T-helper 2 cell treated with Interferon-gamma antibody and Interleukin-4, amounts not matched to agents 100 ng/mL and 5 ng/mL, for 36 hours (primary cell): ENCODE data around the gene GPC6. TPM values are rescaled to one million over a fixed set of nuclear protein-coding genes. Genes with fewer than 3 reads are reported as not detected.

Experiments
- intact Hi-C: fragments of 100-400 bp; cut with micrococcal nuclease; formaldehyde crosslinking; loops from one replicate; pipeline ENCODE4 v1.15.1; 2023
- total RNA-seq: library from RNA; stranded (reverse); gene quantifications from 2 replicates; pipeline ENCODE4 v1.2.3, GENCODE V29; 2022

The GPC6 gene
- total RNA-seq, 1 donor from 2014 or later: not detected

DNA sequence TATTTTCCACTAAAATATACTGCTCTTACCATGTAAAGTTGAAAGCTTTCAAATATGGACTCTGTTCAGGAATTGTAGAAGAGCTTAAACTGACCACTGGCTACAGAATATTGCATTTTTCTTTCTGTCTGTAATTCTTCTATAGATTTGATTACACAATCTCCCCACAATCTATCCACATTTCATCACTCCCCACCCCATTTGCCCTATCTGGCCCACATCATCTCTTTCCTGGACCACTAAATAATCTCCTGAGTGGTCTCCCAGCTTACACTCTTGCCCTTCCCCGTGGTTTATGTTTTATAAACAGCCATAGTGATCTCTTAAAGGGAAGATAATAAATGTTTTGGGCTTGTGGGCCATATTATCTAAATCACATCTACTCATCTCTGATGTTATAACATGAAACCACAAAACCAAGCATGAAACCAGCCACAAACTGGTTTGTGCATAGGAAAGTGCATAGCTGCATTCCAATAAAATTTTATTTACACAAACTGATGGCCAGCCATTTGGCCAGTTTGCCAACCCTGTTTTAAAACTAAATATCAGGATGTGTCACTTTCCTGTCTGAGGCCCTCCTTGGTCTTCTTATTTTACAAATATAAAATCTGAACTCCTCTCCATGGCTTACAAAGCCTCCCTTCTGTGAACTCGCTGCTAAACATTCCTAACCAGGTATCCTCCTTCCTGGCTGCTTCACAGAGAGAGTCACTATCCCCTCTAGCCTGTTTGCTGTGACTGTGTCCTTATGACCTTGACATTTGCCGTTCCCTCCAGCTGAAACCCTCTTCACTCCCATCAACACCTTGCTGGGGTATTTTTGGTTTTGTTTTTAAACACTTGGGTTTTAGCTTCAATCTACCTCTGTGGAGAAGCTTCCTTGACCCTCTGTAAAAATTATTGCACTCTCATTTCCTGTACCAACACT is 500.9 kb downstream of the GPC6 start:
- intact Hi-C loops: no loop called here

DNA sequence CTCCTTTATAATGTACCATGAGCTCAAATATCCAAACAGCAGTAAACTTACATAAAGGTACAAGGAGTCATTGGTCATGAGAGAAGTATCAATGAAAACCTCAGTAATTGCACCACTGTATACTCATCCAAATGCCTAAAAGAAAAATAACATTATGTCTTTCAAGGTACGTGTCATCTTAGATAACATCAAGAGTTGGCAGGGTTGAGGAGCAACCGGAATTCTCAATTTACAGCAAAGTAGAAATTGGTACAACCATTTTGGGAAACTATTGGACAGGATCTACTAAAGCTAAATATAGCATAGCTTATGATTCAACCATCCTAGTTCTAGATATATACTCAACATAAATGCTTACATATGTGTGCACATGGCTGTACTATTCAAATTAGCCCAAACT is 502.8 kb downstream of the GPC6 start:
- intact Hi-C loops: no loop called here

DNA sequence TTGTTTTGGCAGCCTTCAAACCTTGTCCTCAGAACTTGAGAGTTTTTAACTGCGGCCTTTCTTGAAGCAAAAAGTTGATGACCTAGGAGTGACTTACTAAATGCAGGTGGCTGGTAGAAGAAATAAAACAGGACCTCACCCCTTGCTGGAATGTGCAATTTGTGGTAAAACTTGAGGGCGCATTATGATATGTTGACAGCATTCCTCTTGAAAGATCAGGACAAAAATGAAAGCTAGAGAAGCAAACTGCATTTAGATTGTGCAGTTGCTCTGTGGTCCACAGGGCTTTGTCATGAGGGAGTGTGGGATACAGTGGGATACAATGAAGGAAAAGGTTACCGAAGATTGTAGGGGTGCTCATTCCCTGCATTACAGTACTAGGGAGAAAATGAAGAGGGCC is 504.2 kb downstream of the GPC6 start:
- intact Hi-C loops: no loop called here

DNA sequence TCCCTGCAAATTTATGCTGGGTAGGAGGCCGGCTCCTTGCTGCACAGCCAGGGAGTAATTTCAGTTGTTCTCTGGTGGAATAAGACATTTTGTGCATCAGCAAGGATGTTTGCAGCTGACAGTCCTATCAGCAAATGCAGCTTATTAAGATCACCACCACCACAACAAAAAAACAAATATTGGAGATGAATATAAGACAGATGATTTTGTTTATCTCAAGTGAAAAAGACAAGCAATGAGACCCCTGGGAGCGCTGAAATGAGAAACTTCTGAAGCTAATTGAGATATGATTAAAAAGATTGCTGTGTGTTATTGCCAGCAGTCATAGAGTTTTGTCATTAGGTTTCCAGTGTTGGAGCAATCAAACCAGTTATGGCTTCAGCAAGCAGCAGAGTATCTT is 505.6 kb downstream of the GPC6 start:
- intact Hi-C loops: no loop called here

DNA sequence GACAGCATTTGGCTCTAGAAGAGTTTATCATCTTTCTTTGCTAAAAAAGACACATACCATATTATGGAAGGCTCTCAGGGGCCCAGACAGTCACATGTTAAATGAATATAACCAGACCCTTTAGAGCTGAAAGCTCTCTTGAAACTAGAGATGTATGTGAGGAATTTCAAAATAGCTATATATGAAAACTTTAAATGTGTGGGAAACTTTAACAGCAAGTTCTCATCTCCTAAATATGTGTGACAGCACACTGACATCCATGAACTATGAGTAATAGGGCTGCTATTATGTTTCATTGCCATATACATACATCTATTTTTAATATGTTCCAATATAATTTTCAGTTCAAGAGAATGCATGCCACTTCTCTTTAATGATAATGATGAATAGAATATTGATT is 509.5 kb downstream of the GPC6 start:
- intact Hi-C loops: no loop called here

GRCh38 chr13:93736909-93737308 is 510.3 kb downstream of the GPC6 start:
- intact Hi-C loops: no loop called here

GRCh38 chr13:93740334-93740733 is 513.7 kb downstream of the GPC6 start:
- intact Hi-C loops: no loop called here

- intact Hi-C loops: no loop called here
These were observed 517.4 kb downstream of the GPC6 start for GRCh38 chr13:93744033-93744432.

- intact Hi-C loops: no loop called here
These were observed 518.3 kb downstream of the GPC6 start for GRCh38 chr13:93744886-93745285.

DNA sequence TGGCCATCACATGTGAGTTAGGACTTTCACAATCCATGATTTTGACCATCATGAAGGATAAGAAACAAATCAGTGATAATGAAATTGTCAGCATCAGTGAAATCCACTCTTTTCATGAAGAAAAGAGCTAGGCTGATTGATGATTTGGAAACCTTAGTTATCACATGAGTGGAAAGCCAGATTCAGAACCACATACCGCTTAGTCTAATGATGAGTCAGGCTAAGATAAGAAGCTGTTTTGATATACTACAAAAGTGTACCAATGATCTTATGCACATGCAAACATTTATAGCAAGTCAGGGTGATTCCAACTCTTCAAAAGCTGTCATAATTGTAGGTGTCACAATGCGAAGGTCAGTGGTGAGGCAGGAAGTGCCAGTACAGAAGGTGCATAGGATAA is 519.3 kb downstream of the GPC6 start:
- intact Hi-C loops: no loop called here

DNA sequence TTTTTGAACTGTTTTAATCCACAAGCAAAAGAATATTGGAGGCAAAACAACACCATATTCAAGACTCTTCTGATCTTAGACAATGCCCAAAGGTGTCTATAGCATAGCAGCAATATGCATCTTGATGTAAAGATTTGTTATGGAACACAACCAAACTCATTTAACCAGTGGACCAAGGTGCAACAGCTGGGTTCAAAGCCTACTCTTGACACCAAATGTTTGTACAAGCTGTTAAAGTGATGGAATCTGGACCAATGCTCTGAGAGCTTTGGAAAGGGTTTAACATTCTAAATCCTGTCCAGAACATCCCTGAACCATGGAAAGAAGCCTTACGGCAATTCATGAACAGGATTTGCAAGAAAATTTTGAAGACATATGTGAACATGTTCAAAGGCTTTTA is 520.0 kb downstream of the GPC6 start:
- intact Hi-C loops: no loop called here

- intact Hi-C loops: no loop called here
These were observed 524.1 kb downstream of the GPC6 start for GRCh38 chr13:93750676-93751075.

DNA sequence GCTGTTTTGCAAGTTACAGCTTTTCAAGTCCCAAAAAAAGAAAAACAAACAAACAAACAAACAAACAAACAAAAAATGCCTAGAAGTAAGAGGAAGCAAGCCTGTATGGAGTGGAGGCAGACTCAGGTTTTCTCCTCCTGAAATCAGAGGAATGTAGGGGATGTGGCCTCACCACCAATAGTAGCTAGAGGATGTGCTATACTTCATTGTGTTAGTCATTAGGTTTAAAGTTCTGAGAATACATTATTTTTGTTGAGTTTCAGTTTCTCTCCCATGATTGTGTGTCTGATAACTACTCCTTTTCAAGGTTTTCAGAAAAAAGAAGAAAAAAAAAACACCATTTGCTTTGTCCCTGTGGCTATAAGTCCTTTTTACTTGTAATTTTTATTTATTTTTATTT is 524.5 kb downstream of the GPC6 start:
- intact Hi-C loops: no loop called here

GRCh38 chr13:93752541-93752940 is 525.9 kb downstream of the GPC6 start:
- intact Hi-C loops: no loop called here

DNA sequence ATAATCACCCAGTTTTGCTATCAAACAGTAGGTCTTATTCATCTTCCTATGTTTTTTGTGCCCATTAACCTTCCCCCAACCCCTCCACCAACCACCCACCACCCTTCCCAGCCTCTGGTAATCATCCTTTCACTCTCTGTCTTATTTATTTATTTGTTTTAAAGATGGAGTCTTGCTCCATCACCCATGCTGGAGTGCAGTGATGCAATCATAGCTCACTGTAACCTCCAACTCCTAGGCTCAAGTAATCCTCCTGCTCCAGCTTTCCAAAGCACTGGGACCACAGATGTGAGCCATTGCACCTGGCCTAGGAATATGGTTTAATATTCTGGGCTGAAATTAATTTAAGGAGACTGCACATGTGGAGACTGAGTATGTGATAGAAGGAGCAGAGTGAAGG is 527.0 kb downstream of the GPC6 start:
- intact Hi-C loops: no loop called here

GRCh38 chr13:93755341-93755740 is 528.7 kb downstream of the GPC6 start:
- intact Hi-C loops: no loop called here

- intact Hi-C loops: no loop called here
These were observed 532.0 kb downstream of the GPC6 start for GRCh38 chr13:93758575-93758974.

DNA sequence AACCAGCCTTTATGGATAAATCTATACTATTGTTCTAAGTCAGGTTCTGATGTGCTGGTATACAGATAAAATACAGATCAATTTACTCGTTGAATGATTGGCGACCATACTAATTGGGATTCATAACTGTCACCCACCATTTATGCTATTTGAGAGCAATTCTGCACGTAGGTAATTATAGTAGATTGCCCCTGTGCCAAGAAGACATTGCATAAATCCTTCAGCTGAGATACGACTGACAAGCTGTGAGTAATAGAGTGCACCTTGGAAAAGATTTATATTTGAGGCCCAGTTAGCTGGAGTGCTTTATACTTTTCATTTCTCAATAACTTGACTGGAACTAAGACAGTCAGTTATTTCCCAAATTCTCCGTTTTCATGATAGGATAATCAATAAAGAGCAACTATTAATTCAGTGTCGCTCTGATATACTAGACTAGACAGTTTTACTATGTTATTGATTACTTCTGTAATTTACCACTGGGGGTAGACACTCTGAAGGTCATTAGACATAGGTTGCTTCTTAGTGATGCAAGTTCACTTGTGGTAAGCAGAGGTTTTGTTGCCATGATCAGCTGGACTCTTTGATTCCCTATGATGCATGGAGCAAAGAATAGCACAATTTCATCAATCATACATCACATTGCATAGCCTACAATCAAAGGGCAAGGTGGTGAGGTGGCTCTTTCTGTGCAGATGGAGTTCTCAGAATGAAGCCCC is 536.3 kb downstream of the GPC6 start:
- intact Hi-C loops: no loop called here

DNA sequence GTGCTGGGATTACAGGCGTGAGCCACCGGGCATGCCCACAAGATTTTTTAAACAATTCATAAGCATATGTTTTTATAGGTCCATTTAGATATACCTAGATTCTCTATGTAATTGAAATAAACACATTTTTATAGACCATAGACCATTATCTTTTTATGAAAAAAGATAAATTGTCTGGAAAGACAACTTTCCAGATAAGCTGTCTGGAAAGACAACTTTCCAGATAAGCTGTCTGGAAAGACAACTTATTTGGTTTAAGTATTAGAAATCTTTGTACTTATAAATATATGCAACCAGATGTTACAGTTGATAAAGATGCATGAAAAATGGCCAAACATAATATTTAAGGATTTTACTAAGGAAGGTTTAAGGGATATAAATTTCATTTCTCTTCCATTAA is 538.5 kb downstream of the GPC6 start:
- intact Hi-C loops: no loop called here

DNA sequence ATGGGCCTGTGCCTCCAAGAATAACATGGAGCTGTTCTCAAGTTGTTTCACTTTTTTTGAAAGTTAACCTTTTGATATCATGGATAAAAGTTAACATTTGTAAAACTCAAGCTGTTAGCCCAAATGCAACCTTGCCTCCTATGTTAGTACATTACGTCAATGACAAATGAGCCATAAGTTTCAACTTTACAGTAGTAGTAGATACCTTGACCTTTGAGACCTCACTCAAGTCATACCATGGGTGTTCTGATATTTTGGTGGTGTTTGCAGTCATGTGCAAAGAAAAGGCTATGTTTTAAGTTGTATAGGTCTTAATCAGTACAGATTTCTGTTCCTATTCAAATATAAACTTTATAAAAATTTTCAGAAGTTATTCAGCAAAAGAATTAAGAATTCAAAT is 539.2 kb downstream of the GPC6 start:
- intact Hi-C loops: no loop called here

GRCh38 chr13:93766719-93767118 is 540.1 kb downstream of the GPC6 start:
- intact Hi-C loops: no loop called here

DNA sequence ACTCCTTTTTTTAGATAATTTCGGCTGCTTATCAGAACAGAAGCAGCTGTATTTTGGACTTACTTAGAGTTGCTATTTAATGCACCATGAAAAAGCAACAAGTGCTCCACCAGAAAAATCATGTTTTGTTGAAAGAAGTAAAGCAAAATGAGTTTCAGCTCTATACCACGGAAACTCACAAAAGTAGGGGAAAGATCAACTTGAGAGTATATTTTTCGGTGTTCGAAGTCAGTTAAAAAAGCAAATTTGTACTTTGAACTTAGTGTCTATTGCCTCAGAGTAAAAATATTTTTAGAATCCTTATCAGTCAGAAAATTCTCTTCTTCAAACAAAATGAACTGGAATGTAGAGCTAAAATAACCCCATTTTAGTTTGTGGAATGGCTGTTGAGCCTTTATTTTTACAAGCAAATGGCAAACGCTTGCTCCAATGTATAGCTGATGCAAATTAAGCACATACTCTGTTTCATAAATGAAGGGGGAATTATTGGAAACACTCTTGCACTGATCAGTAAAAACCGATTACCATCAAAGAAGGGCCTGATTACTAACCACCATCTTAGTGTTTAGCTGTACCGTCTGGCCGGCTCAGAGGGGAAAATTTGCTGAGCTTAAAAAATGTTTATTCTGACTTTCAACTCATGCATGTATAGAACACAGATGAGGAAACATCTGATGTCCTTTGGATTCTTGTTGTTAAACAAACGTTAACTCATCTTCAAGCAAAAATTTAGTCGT is 540.7 kb downstream of the GPC6 start:
- intact Hi-C loops: no loop called here
